GM12878 (cell line): ENCODE results near the gene EPGN. TPM values are rescaled to one million over a fixed set of nuclear protein-coding genes. Genes with fewer than 3 reads are reported as not detected.

Source experiments
- ATAC-seq: fragments of 200-7000 bp; cut with Tn5 transposase; 3 replicates; pipeline ENCODE4 v1.9.1; 2020; ENCODE audit warnings: mild to moderate bottlenecking, moderate library complexity
- BruUV-seq: library from RNA; stranded (reverse); fragments of 400-500 nt; replicated peaks from 2 replicates; lab custom pipeline; 2021; lab: Mats Ljungman, UMichigan
- CTCF ChIA-PET: fragments of 300-600 bp; sonication (Branson Sonifier 250); formaldehyde crosslinking; extraction: SDS; loops from one replicate; lab custom pipeline; 2021; ENCODE audit warnings: inconsistent platforms; lab: Yijun Ruan, JAX
- POLR2A ChIA-PET: fragments of 350-600 bp; formaldehyde crosslinking; extraction: SDS; loops from one replicate; lab custom pipeline; 2021; ENCODE audit warnings: inconsistent platforms; lab: Charles Lee
- RAD21 ChIA-PET: fragments of 300-600 bp; sonication (Branson Sonifier 250); formaldehyde crosslinking; loops from one replicate; lab custom pipeline; 2023; ENCODE audit warnings: antibody characterized with exemption; ENCODE audit not compliant: unreplicated experiment; lab: Charles Lee
- SMC1A ChIA-PET: fragments of 300-600 bp; sonication (Branson Sonifier 250); formaldehyde crosslinking; loops from one replicate; lab custom pipeline; 2023; ENCODE audit not compliant: unreplicated experiment, uncharacterized antibody; lab: Charles Lee
- DNase-seq: peaks from one replicate; pipeline ENCODE4 v3.0.0-alpha.2; 2011; ENCODE audit warnings: low read depth, low spot score
- FAIRE-seq: peaks from 3 replicates; lab custom pipeline; 2011; peaks lifted over from hg19 to GRCh38; lab: Jason Lieb, UNC
- H2AFZ ChIP-seq: 2 replicates; pipeline ENCODE4 v1.6.0; 2011; ENCODE audit warnings: low read depth, low read length, control low read depth; ENCODE audit not compliant: control insufficient read depth
- H3K27ac ChIP-seq: 2 replicates; pipeline ENCODE4 v1.5.1; 2011; ENCODE audit warnings: control low read depth; ENCODE audit not compliant: control insufficient read depth, insufficient read depth
- H3K27me3 ChIP-seq, 2 experiments: replicated peaks in 1 of 2; 2 replicates each; pipeline versions ENCODE4 v1.6.0 to v1.6.1; 2011; ENCODE audit warnings: low read length in 1 of 2; ENCODE audit not compliant: control insufficient read depth in 2 of 2, insufficient read depth in 2 of 2
- H3K36me3 ChIP-seq, 2 experiments: 2 replicates each; pipeline ENCODE4 v1.5.1; 2011; ENCODE audit warnings: low read length in 1 of 2; ENCODE audit not compliant: control insufficient read depth in 2 of 2, insufficient read depth in 2 of 2
- H3K4me1 ChIP-seq: 2 replicates; pipeline ENCODE4 v1.6.1; 2011; ENCODE audit warnings: mild to moderate bottlenecking, low read length, moderate library complexity, mixed read lengths; ENCODE audit not compliant: control insufficient read depth, insufficient read depth
- H3K4me2 ChIP-seq: 2 replicates; pipeline ENCODE4 v1.6.0; 2011; ENCODE audit warnings: control low read depth; ENCODE audit not compliant: control insufficient read depth, insufficient read depth
- H3K4me3 ChIP-seq: fragments of 200-600 bp; sonication (generic); 2 replicates; pipeline ENCODE4 v1.5.1; 2016
- H3K79me2 ChIP-seq: 2 replicates; pipeline ENCODE4 v1.6.0; 2011; ENCODE audit warnings: low read length; ENCODE audit not compliant: control insufficient read depth, insufficient read depth
- H3K9ac ChIP-seq: 2 replicates; pipeline ENCODE4 v1.8.0; 2011; ENCODE audit warnings: low read length, control low read depth, mixed read lengths; ENCODE audit not compliant: control insufficient read depth, insufficient read depth
- H3K9me3 ChIP-seq: replicated peaks from 3 replicates; pipeline ENCODE4 v1.5.1; 2011; ENCODE audit warnings: mild to moderate bottlenecking, low read length; ENCODE audit not compliant: control insufficient read depth, insufficient read depth
- H4K20me1 ChIP-seq: 2 replicates; pipeline ENCODE4 v1.6.0; 2011; ENCODE audit not compliant: control insufficient read depth, insufficient read depth
- CBX5 ChIP-seq: sonication (generic); IDR thresholded peaks from 2 replicates; pipeline ENCODE4 v1.6.1; 2016; ENCODE audit warnings: low read depth, moderate library complexity, mild to moderate bottlenecking, inconsistent platforms
- CHD1 ChIP-seq: IDR thresholded peaks from 2 replicates; pipeline ENCODE4 v1.6.1; 2012; ENCODE audit warnings: low read depth, low read length, improper control_type of control experiment
- GATAD2B ChIP-seq: fragments of 450-650 bp; conservative IDR thresholded peaks from 2 replicates; pipeline ENCODE4 v1.6.1; 2017; ENCODE audit warnings: low read depth, mild to moderate bottlenecking, moderate library complexity
- KAT2A ChIP-seq: conservative IDR thresholded peaks from 2 replicates; pipeline ENCODE4 v1.6.1; 2011; ENCODE audit warnings: low read depth, low read length; ENCODE audit not compliant: control insufficient read depth
- MYC ChIP-seq: IDR thresholded peaks from 2 replicates; pipeline ENCODE4 v1.6.1; 2011; ENCODE audit warnings: mild to moderate bottlenecking, low read length, moderate library complexity, inconsistent platforms; ENCODE audit not compliant: insufficient read depth, insufficient replicate concordance, insufficient read length, severe bottlenecking
- NR2F1 ChIP-seq: fragments of 450-650 bp; conservative IDR thresholded peaks from 2 replicates; pipeline ENCODE4 v1.6.1; 2017; ENCODE audit warnings: mild to moderate bottlenecking
- PAX5 ChIP-seq: IDR thresholded peaks from 2 replicates; pipeline ENCODE4 v1.6.1; 2011; ENCODE audit warnings: low read depth, low read length, borderline replicate concordance
- SUZ12 ChIP-seq: fragments of 200-600 bp; sonication (generic); IDR thresholded peaks from one replicate; pipeline ENCODE4 v1.6.1; 2018; ENCODE audit warnings: antibody characterized with exemption, mild to moderate bottlenecking; ENCODE audit not compliant: unreplicated experiment
- TCF12 ChIP-seq: IDR thresholded peaks from 2 replicates; pipeline ENCODE4 v1.6.1; 2011; ENCODE audit warnings: low read depth, mild to moderate bottlenecking, low read length
- WGBS: methylation state at CpG from one replicate; pipeline ENCODE4 v1.1.6; 2016; ENCODE audit warnings: low lambda C conversion rate; ENCODE audit not compliant: insufficient replicate concordance, insufficient coverage; ENCODE audit errors: missing lambda C conversion rate; 5-methylcytosine and 5-hydroxymethylcytosine counted together
- in situ Hi-C: fragments of 300-500 bp; cut with MboI; formaldehyde crosslinking; loops from 9 replicates; pipeline ENCODE4 v1.14.3; 2018; ENCODE audit warnings: mixed read lengths
- intact Hi-C: fragments of 100-400 bp; cut with micrococcal nuclease; formaldehyde crosslinking; loops from one replicate; pipeline ENCODE4 v1.14.2; 2022; ENCODE audit not compliant: unreplicated experiment
- polyA plus RNA-seq, 11 experiments: library from polyadenylated mRNA; depleted of rRNA in 4 of 11; unstranded in 6 of 11; stranded (reverse) in 5 of 11; fragments of >200 nt; fragmentation: Nextera tagmentation in 4 of 11; fragmentation: Illumina TruSeq in 1 of 11; extraction: Ambion mirVana in 4 of 11; extraction: Trizol in 1 of 11; gene quantifications; 1 replicate in 1 of 11; 2 replicates in 10 of 11; pipeline versions ENCODE4 v1.2.1 to v1.2.3, GENCODE V29; 2011 to 2016; ENCODE audit warnings: inconsistent platforms in 2 of 11, missing spikeins in 2 of 11, low read depth in 1 of 11
- total RNA-seq, 4 experiments: library from RNA; depleted of rRNA in 3 of 4; stranded (reverse); fragments of >200 nt in 3 of 4; fragmentation: Illumina TruSeq in 1 of 4; extraction: Trizol in 1 of 4; gene quantifications; 2 replicates each; pipeline versions ENCODE4 v1.2.1 to v1.2.3, GENCODE V29; 2013 to 2021
- TF ChIP-seq, protein P1 (sequence below): fragments of 150-350 bp; IDR thresholded peaks from 2 replicates; pipeline ENCODE4 v1.6.1; 2014; ENCODE audit warnings: mild to moderate bottlenecking, low read depth, low read length

EPGN gene
- total and polyA plus RNA-seq, 10 of the 15 experiments (the other 5 are each of a cell fraction or from before 2014, with no cell fraction given), result 0.06 to 0.54 (median 0.28) TPM; not detected in 6

GRCh38 chr4:74317616-74318246 lies 9.5 kb downstream of the EPGN start:
- POLR2A ChIA-PET, result no interaction called here
- CTCF ChIA-PET, result interaction anchor here (0.6 to 7.1 kb wide), 9 partner anchors 10 to 611 kb away, joined by 3 to 55 read pairs (median 4); no protein-coding TSS in a partner anchor
- Histone ChIP-seq H2AFZ (no peak overlapping the region), H3K27me3 (no peaks in the 10 kb centered on the region), H3K9me3 (no peaks in the 10 kb centered on the region), H3K27ac (no peak overlapping the region), H3K9ac (no peak overlapping the region), H3K4me3 (no peak overlapping the region), H3K4me2 (no peak overlapping the region), H3K36me3 (no peaks in the 10 kb centered on the region), H3K79me2 (no peaks in the 10 kb centered on the region), H4K20me1 (no peaks in the 10 kb centered on the region), H3K4me1 (peaks cover 9% of the 10 kb centered on the region)
- no peak for ATAC-seq
- SMC1A ChIA-PET, result interaction anchor here (1.1 to 3.2 kb wide), 6 partner anchors 11 to 307 kb away, joined by 3 to 13 read pairs (median 4); no protein-coding TSS in a partner anchor
- intact Hi-C loops, result no loop called here
- FAIRE-seq, result no peak
- WGBS, result 58% methylated on average over 3 of the region's 3 CpGs
- RAD21 ChIA-PET, result interaction anchor here (1.0 to 2.1 kb wide), 6 partner anchors 11 to 358 kb away, joined by 3 to 8 read pairs (median 5); no protein-coding TSS in a partner anchor
- TF ChIP-seq TCF12 (no peak), PAX5 (no peak), CHD1 (no peak), NR2F1 (no peak), CBX5 (no peak), GATAD2B (no peak), SUZ12 (no peak), MYC (no peak), KAT2A (no peak)
- TF ChIP-seq, protein P1, sequence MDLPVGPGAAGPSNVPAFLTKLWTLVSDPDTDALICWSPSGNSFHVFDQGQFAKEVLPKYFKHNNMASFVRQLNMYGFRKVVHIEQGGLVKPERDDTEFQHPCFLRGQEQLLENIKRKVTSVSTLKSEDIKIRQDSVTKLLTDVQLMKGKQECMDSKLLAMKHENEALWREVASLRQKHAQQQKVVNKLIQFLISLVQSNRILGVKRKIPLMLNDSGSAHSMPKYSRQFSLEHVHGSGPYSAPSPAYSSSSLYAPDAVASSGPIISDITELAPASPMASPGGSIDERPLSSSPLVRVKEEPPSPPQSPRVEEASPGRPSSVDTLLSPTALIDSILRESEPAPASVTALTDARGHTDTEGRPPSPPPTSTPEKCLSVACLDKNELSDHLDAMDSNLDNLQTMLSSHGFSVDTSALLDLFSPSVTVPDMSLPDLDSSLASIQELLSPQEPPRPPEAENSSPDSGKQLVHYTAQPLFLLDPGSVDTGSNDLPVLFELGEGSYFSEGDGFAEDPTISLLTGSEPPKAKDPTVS, result no peak
- no peak for DNase-seq
- in situ Hi-C loops, result no loop called here
- BruUV-seq, result no TSS peak
